ENCODE data around the gene NEIL3.

- TF ChIP-seq CTCF (conservative IDR thresholded peaks at IDR 0.05; ENCODE audit: low read depth, low read length): no peak
- no peak for TF ChIP-seq EZH2 (IDR thresholded peaks at IDR 0.05; ENCODE audit: low read length, unreplicated experiment)
Measured at GRCh38 chr4:177375372-177375771, 65.7 kb downstream of the NEIL3 start.
